Erythroblast (primary cell): Measurements from ENCODE around the gene HNRNPAB.
"Not testable (repeated sequence)": the region's sequence is repeated elsewhere in the genome, so short reads cannot be mapped to it uniquely, and the experiment has no call there.

Experiments used
- DNase-seq, 2 experiments: peaks; one replicate each; lab custom pipeline; 2025; lab: John Stamatoyannopoulos, UW
- GATA1 ChIP-seq: IDR thresholded peaks from 2 replicates; pipeline ENCODE4 v1.6.1; 2011; ENCODE audit warnings: low read depth, mild to moderate bottlenecking, control low read depth, low read length, moderate library complexity
- POLR2A ChIP-seq: IDR thresholded peaks from 2 replicates; pipeline ENCODE4 v1.6.1; 2011; ENCODE audit warnings: mild to moderate bottlenecking, low read length

HNRNPAB gene

GRCh38 chr5:178187014-178187413, 17.3 kb upstream of the HNRNPAB start, which contains the start of gene GMCL2:
Gene GMCL2, minus strand, starts transcription at chr5:178187371. Its CDS starts 72 bp downstream, at chr5:178187299.
- no peak for TF ChIP-seq GATA1
- TF ChIP-seq POLR2A = no peak

GRCh38 chr5:178189433-178189832, 14.9 kb upstream of the HNRNPAB start:
- TF ChIP-seq GATA1 = no peak

More at GRCh38 chr5:178187014-178187413, 17.3 kb upstream of the HNRNPAB start, which contains the start of gene GMCL2:
- DNase-seq = no peak

GRCh38 chr5:178191661-178192060, 12.7 kb upstream of the HNRNPAB start:
- TF ChIP-seq GATA1 = no peak
- TF ChIP-seq POLR2A = no peak
- no peak for DNase-seq

More at GRCh38 chr5:178189433-178189832, 14.9 kb upstream of the HNRNPAB start:
- no peak for DNase-seq

- DNase-seq = no peak
- TF ChIP-seq GATA1 = no peak
- no peak for TF ChIP-seq POLR2A
Observed at GRCh38 chr5:178192244-178192643, 12.1 kb upstream of the HNRNPAB start.

- TF ChIP-seq GATA1 = no peak
- TF ChIP-seq POLR2A = no peak
- DNase-seq = no peak
Observed at GRCh38 chr5:178192787-178193186, 11.5 kb upstream of the HNRNPAB start.

GRCh38 chr5:178193251-178193809, 11.0 kb upstream of the HNRNPAB start:
- TF ChIP-seq GATA1 = no peak
- TF ChIP-seq POLR2A = no peak

GRCh38 chr5:178194026-178194425, 10.3 kb upstream of the HNRNPAB start:
- no peak for TF ChIP-seq GATA1
- TF ChIP-seq POLR2A = no peak

More at GRCh38 chr5:178193251-178193809, 11.0 kb upstream of the HNRNPAB start:
- DNase-seq = no peak

GRCh38 chr5:178196281-178196812, 8.0 kb upstream of the HNRNPAB start:
- DNase-seq = no peak
- TF ChIP-seq POLR2A (no peak), GATA1 (no peak)

More at GRCh38 chr5:178194026-178194425, 10.3 kb upstream of the HNRNPAB start:
- no peak for DNase-seq

- TF ChIP-seq GATA1 = no peak
- no peak for TF ChIP-seq POLR2A
- DNase-seq = peak in 1 of 2 experiments; percentile 38
Observed at GRCh38 chr5:178196986-178197385, 7.3 kb upstream of the HNRNPAB start.

GRCh38 chr5:178198151-178198550, 6.2 kb upstream of the HNRNPAB start:
- not testable (repeated sequence) for DNase-seq

- DNase-seq = no peak
- TF ChIP-seq POLR2A (no peak), GATA1 (no peak)
Observed at GRCh38 chr5:178198706-178199105, 5.6 kb upstream of the HNRNPAB start.

- DNase-seq = no peak
- TF ChIP-seq GATA1 (no peak), POLR2A (no peak)
Observed at GRCh38 chr5:178199581-178200434, 4.5 kb upstream of the HNRNPAB start.

- TF ChIP-seq POLR2A = no peak
- TF ChIP-seq GATA1 = no peak
- DNase-seq = no peak
Observed at GRCh38 chr5:178201221-178201926, 3.0 kb upstream of the HNRNPAB start.

- DNase-seq = no peak
- no peak for TF ChIP-seq POLR2A
- no peak for TF ChIP-seq GATA1
Observed at GRCh38 chr5:178201927-178202235, 2.5 kb upstream of the HNRNPAB start.
